GM19468 (cell line): ENCODE results near the gene HMGN3.

ENCODE experiments used
- ATAC-seq: cut with Tn5 transposase; IDR thresholded peaks from one replicate; pipeline ENCODE4 v1.9.1; 2021; ENCODE audit warnings: mild to moderate bottlenecking, moderate library complexity, moderate number of reproducible peaks; ENCODE audit not compliant: unreplicated experiment; ENCODE audit errors: extremely low read depth

The HMGN3 gene

DNA sequence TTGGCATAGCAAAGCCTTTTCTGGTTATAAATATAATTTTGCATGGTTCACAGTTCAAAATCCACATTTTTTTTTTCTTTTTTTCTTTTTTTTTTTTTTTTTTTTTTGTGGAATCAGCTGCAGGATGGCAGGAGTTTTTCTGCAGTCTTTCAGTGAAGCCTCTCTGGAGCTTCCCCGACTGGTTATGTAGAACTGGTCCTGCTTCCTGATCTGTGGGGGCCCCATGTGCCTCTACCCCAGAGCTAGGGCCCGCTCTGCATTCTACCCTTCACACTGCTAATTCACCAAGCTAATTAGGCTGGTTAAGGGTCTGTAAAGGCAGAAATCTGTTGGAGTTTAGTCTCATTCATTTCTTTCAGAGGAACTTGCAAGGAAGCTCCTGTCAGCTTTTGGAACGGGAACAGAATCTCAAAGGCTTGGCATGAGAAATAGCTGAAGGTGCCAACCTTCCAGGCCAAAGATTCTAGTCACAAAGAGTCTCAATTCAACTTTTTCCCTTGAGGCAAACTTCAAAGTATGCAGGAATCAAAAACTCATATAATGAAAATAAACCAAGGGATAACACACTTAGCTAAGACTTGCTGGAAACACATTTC is 45.5 kb downstream of the HMGN3 start:
- ATAC-seq, result no peak

DNA sequence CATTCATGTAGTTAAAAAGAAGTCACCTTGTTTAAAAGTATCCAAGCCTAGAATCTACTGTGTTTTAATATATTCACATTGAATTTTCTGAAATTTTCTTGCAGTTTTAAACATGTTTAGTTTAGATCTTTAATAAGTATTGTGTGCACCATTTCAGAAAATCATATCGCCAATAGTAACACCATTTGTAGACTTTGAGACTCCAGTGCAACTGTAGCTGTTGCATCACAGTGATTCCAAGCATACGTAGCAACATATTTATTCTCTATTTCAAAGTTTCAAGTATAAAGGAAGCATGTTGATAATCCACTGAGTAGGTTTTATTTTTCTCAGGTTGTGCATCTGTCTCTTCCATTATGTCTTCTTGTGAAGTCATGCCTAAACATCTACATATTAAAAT is 46.4 kb downstream of the HMGN3 start:
- ATAC-seq, result no peak

DNA sequence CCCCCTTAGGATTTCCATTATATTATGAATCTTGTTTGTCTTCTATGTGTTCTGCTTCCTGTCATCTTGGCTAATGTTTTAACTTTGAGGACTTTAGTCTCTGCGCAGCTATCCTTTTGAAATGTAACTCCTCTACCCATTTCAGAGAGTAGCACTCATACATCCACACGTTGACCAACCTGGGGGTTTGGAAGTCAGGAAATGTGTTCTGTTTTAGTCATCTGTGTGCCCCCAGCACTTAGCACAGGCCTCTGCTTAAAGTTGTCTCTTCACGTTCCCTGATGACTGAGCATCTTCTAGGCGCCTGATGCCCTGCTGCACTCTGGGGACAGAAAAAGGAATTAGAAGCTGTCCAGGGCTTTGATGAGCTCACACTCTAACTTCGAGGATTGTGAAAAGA is 47.9 kb downstream of the HMGN3 start:
- ATAC-seq, result no peak

DNA sequence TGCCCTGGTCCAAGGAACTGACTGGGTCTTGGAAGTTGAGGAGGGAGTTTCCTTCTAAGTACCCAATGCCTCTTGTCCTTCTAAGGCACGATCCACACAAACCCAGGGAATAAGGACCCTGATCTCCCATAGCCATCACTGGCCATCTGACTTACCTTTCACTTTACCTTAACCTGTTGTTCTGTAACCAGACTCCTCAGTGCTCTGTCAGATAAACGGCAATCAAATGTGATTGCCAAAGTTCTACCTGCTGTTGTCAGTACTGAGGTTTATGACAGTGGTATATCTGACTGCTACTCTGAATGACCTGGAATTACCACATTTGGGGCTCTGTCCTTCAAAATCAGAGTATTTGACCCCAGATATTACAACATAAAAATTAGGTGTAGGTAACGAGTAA is 49.8 kb downstream of the HMGN3 start:
- no peak for ATAC-seq

DNA sequence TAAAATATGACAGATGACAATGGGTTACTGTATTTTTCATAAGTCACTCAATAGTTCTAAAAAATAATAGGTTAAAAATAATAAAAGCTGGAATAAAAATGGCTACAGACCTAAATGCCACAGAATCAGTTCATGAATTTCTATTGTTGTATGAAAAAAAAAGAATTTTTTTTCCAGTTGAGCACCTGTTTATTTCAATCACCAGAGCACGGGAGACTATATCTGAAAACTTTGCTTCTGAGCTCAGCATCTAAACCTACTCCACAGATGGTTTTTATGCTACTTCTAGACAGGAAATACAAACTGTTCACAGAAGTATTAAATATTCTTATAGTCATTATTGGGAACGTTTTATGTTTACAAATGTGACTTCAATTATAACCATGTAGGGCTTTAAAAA is 50.4 kb downstream of the HMGN3 start:
- ATAC-seq, result no peak

DNA sequence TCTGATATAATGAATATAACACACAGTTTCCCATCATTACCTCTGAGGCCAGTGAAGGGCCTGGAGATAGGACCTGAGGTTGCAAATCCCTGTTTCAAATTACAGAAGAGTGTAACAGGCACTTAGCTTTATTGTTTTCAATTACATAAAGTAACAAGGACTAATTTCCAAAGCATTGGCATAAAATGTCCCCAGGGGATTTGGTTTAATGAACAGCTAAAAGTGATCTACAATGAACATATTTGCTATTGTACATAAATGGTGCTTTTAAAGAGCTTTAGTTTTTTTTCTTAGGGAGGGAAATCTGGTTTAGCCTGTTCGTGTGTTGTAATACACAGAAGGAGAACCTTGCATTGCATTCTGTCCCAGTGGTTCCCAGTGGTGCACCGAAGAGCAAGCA is 54.4 kb downstream of the HMGN3 start:
- ATAC-seq, result no peak

DNA sequence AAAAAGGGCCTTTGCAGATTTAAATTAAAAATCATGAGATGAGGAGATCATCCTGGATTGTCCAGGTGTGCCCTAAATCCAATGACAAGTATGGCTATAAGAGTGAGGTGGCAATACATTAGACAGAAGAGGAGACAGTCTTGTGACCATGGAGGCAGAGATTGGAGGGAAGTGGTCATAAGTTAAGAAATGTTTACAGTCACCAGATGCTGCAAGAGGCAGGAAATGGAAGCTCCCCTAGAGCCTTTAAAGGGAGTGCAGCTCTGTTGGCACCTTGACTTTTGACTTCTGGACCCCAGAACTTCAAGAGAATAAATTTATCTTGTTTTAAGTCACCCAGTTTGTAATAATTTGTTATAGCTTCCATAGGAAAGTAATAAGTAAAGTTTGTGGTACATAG is 61.1 kb downstream of the HMGN3 start:
- ATAC-seq, result no peak

DNA sequence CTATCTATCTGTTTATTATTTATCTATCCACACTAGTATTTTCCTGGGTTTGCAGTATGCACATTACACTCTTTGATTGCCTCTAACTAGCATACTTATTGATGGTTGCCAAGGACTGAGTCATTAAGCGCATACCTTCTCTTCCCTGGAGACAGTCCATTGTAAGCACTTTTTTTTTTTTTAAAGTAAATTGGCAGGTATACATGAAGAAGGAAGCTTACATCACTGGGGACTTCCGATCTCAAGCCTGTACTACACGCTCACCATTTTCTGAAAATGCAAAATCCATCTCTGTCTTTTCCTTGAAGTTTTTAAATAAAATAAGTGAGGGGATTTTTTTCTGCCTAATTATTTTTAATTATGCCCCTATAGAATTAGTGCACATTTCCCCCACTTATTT is 63.5 kb downstream of the HMGN3 start:
- no peak for ATAC-seq

DNA sequence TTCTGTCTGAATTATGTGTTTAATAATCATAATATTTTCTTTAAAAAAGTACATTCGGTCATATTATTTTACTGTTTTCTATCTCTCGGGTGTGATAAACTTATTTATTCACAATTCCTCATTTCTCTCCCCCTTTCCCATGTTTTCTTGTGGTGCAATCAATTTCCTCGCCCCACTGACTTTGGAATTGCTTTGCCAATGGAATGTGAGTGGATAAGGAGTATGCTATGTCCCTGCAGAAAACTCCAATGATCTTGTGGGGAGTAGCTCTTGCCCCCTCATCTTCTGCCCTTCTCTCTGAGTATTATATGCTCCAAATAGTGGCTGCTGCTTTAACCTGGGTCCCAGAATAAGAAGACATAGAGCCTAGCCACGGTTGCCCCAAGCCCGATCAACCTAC is 64.1 kb downstream of the HMGN3 start:
- ATAC-seq, result no peak

DNA sequence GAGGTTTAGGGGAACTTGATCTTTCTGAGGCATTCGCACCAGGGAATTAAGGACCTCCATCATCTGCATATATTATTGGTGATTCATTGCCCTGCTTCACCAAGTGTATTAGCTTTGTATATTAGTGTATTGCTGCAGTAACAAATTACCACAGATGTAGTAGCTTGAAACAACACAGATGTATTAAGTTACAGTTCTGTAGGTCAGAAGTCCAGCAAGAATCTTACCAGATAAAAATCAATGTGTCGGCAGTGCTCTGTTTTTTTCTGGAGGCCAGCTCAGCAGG is 65.8 kb downstream of the HMGN3 start:
- ATAC-seq, result no peak

DNA sequence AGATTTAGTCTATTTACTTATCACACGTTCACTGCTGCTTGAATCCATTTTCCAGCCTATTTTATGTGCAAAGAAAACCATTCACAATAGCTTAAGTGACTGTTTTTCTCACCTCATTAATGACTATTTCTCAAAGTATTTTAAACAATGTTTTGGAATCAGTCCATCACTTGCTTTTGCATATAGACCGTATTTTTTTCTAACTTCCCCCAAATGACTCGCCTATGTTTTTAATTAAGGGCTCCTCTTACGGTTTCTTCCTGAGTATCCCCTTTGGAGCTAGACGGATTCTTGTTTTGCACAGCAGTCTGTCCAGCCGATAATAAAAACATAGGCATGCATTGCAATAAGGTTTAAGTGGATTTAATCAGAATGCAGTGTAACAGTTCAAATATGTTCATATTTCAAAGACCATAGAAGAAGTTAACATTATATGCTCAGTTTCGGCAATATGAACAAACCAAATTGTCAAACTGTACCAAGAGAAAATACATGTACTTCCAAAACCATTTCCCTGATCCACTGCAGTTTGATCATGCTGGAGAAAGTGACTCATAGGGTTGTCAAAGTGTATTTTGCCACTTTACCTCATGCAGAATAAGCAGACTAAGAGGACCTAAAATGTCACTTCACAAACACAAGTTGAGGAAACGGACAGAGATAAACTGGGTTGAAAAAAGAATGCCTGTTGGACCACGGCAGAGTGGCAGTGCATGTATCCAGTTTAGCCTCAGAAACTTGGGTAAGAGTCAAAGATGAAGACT is 66.4 kb downstream of the HMGN3 start:
- ATAC-seq, result no peak

DNA sequence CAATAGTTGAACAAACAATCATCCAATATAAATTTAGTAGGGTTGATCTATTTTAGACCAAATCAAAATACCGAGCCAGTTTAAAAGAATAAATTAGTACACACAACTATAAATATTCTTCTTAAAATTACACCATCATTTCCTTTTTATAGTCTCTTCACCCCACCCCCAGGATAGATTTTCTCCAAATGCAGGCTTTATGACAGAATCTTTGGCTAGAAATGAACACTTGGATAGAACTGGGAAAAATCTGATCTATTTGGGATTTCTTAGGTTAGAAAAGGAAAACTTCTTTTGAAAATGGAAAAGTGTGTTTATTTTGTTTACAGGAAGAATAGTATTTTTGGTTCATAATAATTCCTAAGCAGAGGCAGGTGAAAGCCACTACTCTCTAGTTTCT is 74.6 kb downstream of the HMGN3 start:
- ATAC-seq, result no peak

DNA sequence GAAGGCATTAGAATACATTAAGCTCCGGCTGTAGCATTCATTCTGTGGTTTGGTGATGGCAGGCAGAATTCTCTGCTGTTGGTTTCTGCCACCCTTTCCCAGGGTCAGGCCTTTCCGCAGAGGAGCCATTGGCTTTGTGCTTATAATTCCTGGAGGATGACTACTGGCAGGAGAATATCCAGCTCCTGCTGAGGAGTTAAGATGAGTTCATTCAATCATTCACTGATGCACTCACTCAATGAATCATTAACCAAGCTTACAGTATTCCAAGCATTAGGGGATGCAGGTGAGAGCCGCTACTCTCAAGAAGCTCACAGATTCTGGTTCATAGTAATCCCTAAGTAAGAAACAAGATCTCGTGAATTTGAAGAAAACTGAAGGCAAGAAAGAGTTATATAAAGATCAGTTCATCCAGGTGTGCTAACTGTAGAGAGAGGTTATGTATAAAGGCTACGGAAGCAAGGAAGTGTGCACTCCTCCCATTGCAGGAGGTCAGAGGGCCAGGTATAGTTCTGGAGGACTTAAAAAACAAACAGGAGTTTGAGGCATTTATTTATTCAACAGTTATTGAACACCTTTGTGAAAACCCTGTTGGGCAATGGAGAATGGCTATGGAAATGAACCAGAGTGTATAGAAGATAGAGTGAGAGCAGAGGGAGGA is 75.5 kb downstream of the HMGN3 start:
- ATAC-seq, result no peak

DNA sequence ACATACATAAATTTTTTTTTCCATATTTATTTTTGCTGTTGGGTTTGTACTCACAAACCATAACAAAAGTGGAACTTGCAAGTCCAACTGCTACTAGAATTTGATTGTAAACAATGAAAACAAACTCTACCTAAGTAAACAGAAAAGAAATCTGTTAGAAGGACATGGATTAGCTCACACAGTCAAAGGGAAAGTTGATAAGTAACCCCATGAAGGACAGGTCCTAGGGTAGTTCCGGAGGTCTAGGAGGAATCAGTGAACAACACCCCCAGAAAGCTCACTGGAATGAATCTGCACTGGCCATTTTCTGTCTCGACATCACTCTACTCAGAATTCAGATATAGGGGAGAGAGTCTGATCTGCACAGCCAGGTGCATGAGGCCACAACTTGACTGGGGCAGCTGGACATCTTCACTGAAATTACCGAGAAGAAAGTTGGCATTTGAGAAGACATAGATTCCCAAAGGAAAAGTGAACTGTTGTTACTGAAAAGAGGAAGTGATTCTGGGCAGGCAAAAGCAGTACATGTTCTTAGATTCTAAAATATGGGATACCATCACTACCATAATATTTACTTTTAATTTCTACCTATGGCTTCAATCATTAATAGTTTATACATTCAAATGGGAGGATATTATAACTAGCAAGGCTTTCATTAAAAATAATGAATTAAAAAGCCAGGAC is 76.4 kb downstream of the HMGN3 start:
- no peak for ATAC-seq

DNA sequence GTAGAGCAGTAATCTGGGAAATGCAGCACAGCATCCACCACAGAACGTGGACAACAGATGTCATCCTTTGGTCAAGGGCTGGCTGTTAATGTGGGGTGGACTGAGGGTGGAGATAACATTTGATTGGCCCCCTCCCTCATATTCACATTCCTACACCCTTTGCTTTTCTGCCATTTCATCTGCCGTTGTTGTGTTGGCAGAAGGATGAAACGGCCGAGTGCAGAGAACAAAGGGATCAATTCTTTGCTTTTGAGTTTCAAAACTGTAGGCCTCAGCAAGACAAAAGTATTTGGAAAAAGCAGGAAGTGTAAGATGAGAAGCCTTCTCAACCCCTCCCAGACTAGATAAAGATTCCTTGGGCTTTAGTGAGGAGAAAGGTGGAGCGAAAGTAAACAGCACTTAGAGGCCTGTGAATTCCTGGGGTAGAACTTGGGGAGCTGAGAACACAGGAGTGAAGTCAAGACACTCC is 82.2 kb downstream of the HMGN3 start:
- no peak for ATAC-seq
